ENCODE data around the gene KLHL13. TPM values are rescaled to one million over a fixed set of nuclear protein-coding genes. Genes with fewer than 3 reads are reported as not detected.
"Not testable (repeated sequence)": the region's sequence is repeated elsewhere in the genome, so short reads cannot be mapped to it uniquely, and the experiment has no call there.

The KLHL13 gene
- total RNA-seq, 2 experiments from 2014 or later, result 1.3 to 1.5 TPM

DNA sequence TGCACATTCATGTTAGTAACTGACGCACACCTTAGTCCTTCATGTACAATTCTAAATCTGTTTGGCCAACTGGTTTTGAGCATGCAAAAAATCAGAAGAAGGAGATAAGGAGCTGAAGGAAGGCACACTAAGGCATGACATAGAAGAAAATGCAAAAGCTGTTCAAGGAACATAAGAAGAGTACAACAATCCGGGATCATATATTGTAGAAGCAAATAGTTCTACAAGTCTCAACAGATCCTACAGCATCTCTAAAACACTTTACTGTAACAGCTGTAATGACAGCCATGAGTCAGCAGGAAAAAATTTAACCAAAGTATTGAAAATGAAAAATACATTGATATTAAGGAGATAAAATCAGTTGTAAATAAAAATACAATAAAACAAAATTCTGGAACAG is 57.7 kb downstream of the KLHL13 start:
- intact Hi-C loops (cut with micrococcal nuclease), result no loop called here
- H3K9me3 Mint-ChIP-seq, result no peaks in the 10 kb centered on the region
- DNase-seq, result no peak
- CTCF ChIA-PET, result no interaction called here
- H3K36me3 Mint-ChIP-seq (ENCODE audit: low read depth), result no peaks in the 10 kb centered on the region
- no peaks in the 10 kb centered on the region for H3K27me3 Mint-ChIP-seq (ENCODE audit: low read depth)
- H3K27ac Mint-ChIP-seq, result no peak overlapping the region
- H3K4me1 Mint-ChIP-seq (ENCODE audit: low read depth), result no peaks in the 10 kb centered on the region
- no peak overlapping the region for H3K4me3 Mint-ChIP-seq

DNA sequence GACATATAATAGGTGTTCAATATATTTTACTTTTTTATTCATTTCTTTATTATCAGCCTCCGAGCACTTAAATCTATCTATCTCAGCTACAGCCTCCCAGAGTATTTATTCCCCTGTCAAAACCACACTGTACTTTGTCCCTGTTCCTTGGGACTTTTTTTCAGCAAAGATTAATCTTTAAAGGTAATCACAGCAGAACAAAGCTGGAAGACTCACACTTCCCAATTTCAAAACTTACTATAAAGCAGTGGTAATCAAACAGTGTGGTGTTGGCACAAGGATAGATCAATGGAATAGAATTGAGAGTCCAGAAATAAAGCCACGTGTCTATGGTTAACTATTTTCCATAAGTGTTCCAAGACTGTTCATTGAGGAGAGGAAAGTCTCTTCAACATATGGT is 59.7 kb downstream of the KLHL13 start:
- H3K4me1 Mint-ChIP-seq (ENCODE audit: low read depth), result no peaks in the 10 kb centered on the region
- no peak for DNase-seq
- H3K4me3 Mint-ChIP-seq, result no peak overlapping the region
- no peak overlapping the region for H3K27ac Mint-ChIP-seq
- H3K27me3 Mint-ChIP-seq (ENCODE audit: low read depth), result no peaks in the 10 kb centered on the region
- H3K36me3 Mint-ChIP-seq (ENCODE audit: low read depth), result no peaks in the 10 kb centered on the region
- H3K9me3 Mint-ChIP-seq, result no peaks in the 10 kb centered on the region
- intact Hi-C loops (cut with micrococcal nuclease), result no loop called here
- CTCF ChIA-PET, result no interaction called here

DNA sequence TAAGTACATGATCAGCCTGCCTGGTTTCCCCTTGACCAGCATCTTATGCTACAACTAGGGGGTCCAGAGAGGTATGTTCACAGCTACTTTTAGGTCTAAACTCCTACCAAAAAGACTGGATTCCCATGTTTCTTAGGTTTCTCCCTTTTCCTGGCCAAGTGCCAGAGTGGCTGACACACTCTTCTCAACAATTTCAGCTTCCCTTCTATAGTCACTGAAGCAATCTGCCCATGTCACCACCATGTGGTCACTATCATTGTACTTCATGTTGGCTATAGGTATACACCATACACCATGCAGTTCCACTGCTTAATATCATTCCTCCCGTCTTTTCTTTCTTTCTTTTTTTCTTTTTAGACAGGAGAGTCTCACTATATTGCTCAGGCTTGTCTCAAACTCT is 66.9 kb downstream of the KLHL13 start:
- CTCF ChIA-PET, result no interaction called here
- Mint-ChIP-seq H3K36me3 (ENCODE audit: low read depth) (no peaks in the 10 kb centered on the region), H3K4me1 (ENCODE audit: low read depth) (no peaks in the 10 kb centered on the region), H3K27me3 (ENCODE audit: low read depth) (no peaks in the 10 kb centered on the region), H3K27ac (no peak overlapping the region), H3K9me3 (no peaks in the 10 kb centered on the region), H3K4me3 (no peak overlapping the region)
- intact Hi-C loops (cut with micrococcal nuclease), result no loop called here
- DNase-seq, result no peak

DNA sequence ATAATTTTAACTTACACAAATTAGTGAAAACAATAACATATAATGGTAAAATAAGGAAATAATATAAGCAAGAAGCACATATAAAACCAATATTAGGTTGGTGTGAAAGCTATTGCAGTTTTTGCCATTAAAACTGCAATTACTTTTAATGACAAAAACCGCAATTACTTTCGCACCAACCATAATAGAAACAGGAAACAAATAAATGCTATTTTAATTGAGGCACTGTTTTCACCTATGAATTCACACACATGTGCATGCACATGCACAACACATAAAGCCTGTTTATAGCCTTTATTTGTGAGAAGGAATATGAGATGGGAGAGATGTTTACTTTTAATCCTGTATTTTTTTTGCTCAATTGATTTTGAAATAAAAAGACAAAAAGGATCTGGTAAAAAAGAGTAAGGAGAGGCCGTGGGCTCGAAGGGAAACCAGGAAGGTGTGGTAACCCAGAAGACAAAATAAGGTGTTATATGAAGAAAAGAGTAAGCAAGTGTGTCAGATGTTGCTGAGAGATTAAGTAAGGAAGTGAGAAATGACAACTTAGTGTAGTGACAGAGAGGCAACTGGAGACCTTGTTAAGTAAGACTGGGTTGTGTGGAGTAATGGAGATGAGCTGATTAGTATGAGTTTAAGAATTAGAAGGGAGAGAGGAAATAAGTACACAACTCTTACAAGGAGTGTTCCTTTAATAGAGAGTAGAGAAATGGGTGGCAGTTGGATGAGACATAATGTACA is 69.0 kb downstream of the KLHL13 start:
- H3K9me3 Mint-ChIP-seq, result peaks cover 3% of the 10 kb centered on the region
- intact Hi-C loops (cut with micrococcal nuclease), result no loop called here
- CTCF ChIA-PET, result no interaction called here
- no peaks in the 10 kb centered on the region for H3K4me1 Mint-ChIP-seq (ENCODE audit: low read depth)
- no peak overlapping the region for H3K4me3 Mint-ChIP-seq
- no peaks in the 10 kb centered on the region for H3K27me3 Mint-ChIP-seq (ENCODE audit: low read depth)
- peaks cover 1% of the 10 kb centered on the region for H3K36me3 Mint-ChIP-seq (ENCODE audit: low read depth)
- no peak for DNase-seq
- H3K27ac Mint-ChIP-seq, result no peak overlapping the region

DNA sequence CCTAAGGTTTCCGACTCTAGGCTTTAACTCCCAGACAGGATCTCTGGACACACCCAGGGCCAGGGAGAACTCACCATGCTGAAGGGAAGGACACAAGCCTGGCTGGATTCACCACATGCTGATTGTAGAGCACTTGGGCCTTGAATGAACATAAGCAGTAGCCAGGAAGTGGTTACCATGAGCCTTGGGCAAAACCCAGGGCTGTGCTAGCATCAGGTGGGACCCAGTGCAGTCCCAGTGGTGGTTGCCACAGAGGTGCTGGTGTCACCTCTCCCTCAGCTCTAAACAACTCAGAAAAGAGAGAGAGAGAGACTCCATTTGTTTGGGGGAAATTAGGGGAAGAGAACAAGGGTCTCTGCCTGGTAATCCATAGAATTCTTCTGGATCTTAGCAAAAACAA is 77.0 kb downstream of the KLHL13 start:
- no peak overlapping the region for H3K27ac Mint-ChIP-seq
- CTCF ChIA-PET, result no interaction called here
- peaks cover 7% of the 10 kb centered on the region for H3K9me3 Mint-ChIP-seq
- DNase-seq, result no peak
- no peaks in the 10 kb centered on the region for H3K4me1 Mint-ChIP-seq (ENCODE audit: low read depth)
- H3K4me3 Mint-ChIP-seq, result no peak overlapping the region
- no peaks in the 10 kb centered on the region for H3K27me3 Mint-ChIP-seq (ENCODE audit: low read depth)
- intact Hi-C loops (cut with micrococcal nuclease), result no loop called here
- peaks cover 1% of the 10 kb centered on the region for H3K36me3 Mint-ChIP-seq (ENCODE audit: low read depth)

DNA sequence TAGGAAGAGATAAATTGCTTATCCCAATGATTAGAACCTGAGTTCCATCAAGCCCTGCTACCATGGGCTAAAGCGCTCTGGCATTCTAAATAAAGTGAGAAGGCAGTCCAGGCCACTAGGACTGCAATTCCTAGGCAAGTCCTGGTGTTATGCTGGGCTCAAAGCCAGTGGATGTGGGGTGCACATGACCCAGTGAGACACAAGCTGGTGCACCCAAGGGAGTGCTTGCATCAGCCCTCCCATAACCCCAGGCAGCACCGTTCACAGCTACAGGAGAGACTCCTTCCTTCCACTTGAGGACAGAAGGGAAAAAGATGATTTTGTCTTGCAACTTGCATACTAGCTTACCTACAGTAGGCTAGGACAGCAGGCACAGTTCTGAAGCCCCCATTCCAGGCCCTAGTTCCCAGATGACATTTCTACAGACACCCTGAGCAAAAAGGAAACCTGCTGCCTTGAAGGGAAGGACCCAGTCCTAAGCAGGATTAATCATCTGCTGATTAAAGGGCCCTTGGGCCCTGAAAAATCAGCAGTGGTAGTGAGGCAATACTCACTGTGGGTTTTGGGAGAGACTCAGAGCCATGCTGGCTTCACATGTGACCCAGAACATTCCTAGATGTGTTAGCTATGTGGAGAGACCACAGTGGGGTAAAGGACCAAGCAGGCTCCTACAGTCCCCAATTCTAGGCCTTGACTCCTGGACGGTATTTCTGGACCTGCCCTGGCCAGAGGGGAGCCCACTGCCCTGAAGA is 77.8 kb downstream of the KLHL13 start:
- no peak for DNase-seq
- Mint-ChIP-seq H3K27me3 (ENCODE audit: low read depth) (no peaks in the 10 kb centered on the region), H3K4me1 (ENCODE audit: low read depth) (no peaks in the 10 kb centered on the region), H3K9me3 (peaks cover 7% of the 10 kb centered on the region), H3K36me3 (ENCODE audit: low read depth) (peaks cover 1% of the 10 kb centered on the region), H3K27ac (no peak overlapping the region), H3K4me3 (no peak overlapping the region)
- CTCF ChIA-PET, result no interaction called here
- intact Hi-C loops (cut with micrococcal nuclease), result no loop called here

DNA sequence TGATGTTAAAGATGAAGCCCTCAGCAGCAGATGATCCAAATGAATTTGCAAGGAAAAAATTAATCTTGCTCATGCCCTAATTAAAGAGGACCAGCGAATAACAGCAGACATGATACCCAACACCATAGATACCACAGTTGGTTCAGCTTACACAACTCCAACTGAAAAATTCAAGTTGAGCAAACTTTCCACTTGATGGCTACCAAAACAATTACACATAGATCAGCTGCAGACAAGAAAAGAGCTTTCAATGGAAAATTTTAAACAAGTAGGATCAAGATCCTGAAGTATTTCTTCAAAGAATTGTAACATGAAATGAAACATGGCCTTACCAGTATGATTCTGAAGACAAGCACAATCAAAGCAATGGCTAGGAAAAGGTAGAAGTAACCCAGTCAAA is 90.0 kb downstream of the KLHL13 start:
- CTCF ChIA-PET, result no interaction called here
- intact Hi-C loops (cut with micrococcal nuclease), result no loop called here
- Mint-ChIP-seq H3K36me3 (ENCODE audit: low read depth) (no peaks in the 10 kb centered on the region), H3K27me3 (ENCODE audit: low read depth) (no peaks in the 10 kb centered on the region), H3K27ac (no peak overlapping the region), H3K9me3 (no peaks in the 10 kb centered on the region), H3K4me3 (no peak overlapping the region), H3K4me1 (ENCODE audit: low read depth) (no peaks in the 10 kb centered on the region)
- DNase-seq, result no peak

DNA sequence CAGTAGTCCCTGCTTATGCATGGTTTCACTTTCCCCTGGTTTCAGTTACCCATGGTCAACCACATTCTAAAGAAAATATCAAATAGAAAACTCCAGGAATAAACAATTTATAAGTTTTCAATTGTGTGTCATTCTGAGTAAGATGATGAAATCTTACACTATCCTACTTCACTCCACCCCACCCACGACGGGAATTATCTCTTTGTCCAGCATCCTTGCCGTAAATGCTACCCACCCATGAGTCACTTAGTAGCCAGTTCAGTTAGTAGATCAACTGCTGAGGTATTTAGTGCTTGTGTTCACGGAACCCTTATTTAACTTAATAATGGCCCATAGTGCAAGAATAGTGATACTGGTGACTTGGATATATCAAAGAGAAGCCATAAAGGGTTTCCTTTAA is 91.4 kb downstream of the KLHL13 start:
- no peaks in the 10 kb centered on the region for H3K36me3 Mint-ChIP-seq (ENCODE audit: low read depth)
- H3K9me3 Mint-ChIP-seq, result no peaks in the 10 kb centered on the region
- intact Hi-C loops (cut with micrococcal nuclease), result no loop called here
- CTCF ChIA-PET, result no interaction called here
- H3K4me3 Mint-ChIP-seq, result no peak overlapping the region
- DNase-seq, result no peak
- no peaks in the 10 kb centered on the region for H3K27me3 Mint-ChIP-seq (ENCODE audit: low read depth)
- H3K27ac Mint-ChIP-seq, result no peak overlapping the region
- H3K4me1 Mint-ChIP-seq (ENCODE audit: low read depth), result no peaks in the 10 kb centered on the region

DNA sequence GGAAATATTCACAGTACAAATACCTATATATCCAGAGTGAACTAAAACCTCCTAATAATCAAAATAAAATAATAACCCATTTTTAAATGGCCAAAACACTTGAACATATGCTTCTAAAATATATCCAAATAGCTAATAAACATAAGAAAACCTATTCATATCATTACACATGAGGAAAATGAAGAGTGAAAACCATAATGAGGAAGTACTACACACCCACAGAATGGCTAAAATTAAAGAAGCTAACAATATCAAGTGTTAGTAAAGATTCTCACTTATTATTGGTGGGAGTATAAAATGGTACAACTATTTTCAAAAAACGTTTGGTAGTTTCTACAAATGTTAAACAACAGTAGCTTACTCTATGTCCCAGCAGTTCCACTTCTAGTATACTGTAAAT is 92.1 kb downstream of the KLHL13 start:
- Mint-ChIP-seq H3K4me1 (ENCODE audit: low read depth) (no peaks in the 10 kb centered on the region), H3K27me3 (ENCODE audit: low read depth) (no peaks in the 10 kb centered on the region), H3K36me3 (ENCODE audit: low read depth) (no peaks in the 10 kb centered on the region), H3K9me3 (no peaks in the 10 kb centered on the region), H3K27ac (no peak overlapping the region), H3K4me3 (no peak overlapping the region)
- intact Hi-C loops (cut with micrococcal nuclease), result no loop called here
- DNase-seq, result no peak
- CTCF ChIA-PET, result no interaction called here

DNA sequence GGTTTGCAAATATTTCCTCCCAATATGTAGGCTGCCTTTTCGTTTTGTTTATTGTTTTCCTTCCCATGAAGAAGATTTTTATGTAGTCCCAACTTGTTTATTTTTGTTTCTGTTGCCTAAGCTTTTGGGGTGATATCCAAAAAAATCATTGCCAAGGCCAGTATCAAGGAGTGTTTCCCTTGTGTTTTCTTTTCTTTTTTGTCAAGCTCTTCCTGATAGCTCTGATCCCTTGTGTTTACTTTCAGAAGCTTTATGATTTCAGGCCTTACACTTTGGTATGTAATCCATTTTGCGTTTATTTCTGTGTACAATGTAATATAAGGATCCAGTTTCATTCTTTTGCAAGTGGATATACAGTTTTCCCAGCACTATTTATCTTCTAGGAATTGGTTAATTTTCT is 93.9 kb downstream of the KLHL13 start:
- CTCF ChIA-PET, result no interaction called here
- no peak for DNase-seq
- Mint-ChIP-seq H3K4me1 (ENCODE audit: low read depth) (no peaks in the 10 kb centered on the region), H3K9me3 (no peaks in the 10 kb centered on the region), H3K4me3 (no peak overlapping the region), H3K36me3 (ENCODE audit: low read depth) (no peaks in the 10 kb centered on the region), H3K27ac (no peak overlapping the region), H3K27me3 (ENCODE audit: low read depth) (no peaks in the 10 kb centered on the region)
- intact Hi-C loops (cut with micrococcal nuclease), result no loop called here

DNA sequence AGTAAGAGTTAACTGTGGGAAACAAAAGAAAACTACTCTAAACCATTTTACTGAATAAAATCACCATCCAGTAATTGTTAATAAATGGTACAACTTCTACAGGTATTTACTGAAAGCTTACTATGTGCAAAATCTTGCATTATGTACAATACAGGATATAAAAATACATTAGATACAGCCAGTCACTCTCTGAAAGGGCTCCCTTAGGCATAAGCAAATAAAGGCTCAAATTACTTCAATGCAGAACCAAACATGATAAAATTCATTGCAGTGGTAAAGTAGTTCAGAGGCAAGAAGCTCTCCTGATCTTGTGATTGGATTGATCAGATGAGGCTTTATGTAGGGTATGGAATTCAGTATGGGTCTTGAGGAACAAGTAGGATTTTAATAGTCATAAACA is 100.2 kb downstream of the KLHL13 start:
- H3K4me3 Mint-ChIP-seq, result no peak overlapping the region

DNA sequence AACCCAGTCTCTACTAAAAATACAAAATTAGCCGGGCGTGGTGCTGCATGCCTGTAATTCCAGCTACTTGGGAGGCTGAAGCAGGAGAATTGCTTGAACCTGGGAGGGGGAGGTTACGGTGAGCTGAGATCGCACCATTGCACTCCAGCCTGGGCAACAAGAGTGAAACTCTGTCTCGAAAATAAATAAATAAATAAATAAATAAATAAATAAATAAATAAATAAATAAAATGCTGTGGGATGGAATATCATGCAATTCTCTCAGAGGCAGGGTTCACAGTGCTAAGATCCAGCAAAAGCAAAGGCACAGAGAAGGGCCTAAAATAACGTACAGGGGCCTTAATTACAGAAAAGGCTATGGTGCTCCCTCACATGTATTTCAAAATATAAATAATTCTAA is 114.2 kb downstream of the KLHL13 start:
- H3K9me3 Mint-ChIP-seq; H3K4me3 Mint-ChIP-seq; H3K36me3 Mint-ChIP-seq (ENCODE audit: low read depth); H3K27me3 Mint-ChIP-seq (ENCODE audit: low read depth); DNase-seq; intact Hi-C loops (cut with micrococcal nuclease); H3K27ac Mint-ChIP-seq; H3K4me1 Mint-ChIP-seq (ENCODE audit: low read depth); CTCF ChIA-PET: not testable (repeated sequence)

More for the DNA sequence above, 100.2 kb downstream of the KLHL13 start:
- H3K36me3 Mint-ChIP-seq (ENCODE audit: low read depth), result no peaks in the 10 kb centered on the region
- H3K27ac Mint-ChIP-seq, result no peak overlapping the region
- H3K9me3 Mint-ChIP-seq, result peaks cover 2% of the 10 kb centered on the region
- H3K27me3 Mint-ChIP-seq (ENCODE audit: low read depth), result no peaks in the 10 kb centered on the region
- no peak for DNase-seq
- H3K4me1 Mint-ChIP-seq (ENCODE audit: low read depth), result no peaks in the 10 kb centered on the region
- CTCF ChIA-PET, result no interaction called here
- intact Hi-C loops (cut with micrococcal nuclease), result no loop called here

DNA sequence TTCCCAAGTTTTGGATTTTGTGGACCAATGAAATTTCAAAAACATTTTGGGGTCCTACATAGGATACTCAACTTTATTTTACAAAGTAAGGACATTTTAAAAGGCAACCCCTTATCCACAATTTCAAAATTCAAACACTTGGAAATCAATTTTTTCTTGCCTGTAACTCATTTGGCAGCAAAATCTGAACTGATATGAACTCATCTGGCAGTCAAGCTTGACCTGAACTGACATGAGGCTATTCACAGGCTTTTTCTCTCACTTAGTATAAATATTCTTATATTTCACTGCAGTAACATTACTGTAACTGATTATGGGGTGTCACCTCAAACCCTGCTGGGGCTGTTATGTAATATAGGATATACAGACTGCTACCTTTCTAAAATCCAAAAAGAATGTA is 116.1 kb downstream of the KLHL13 start:
- no peak overlapping the region for H3K27ac Mint-ChIP-seq
- no peak overlapping the region for H3K4me3 Mint-ChIP-seq
- intact Hi-C loops (cut with micrococcal nuclease), result no loop called here
- H3K36me3 Mint-ChIP-seq (ENCODE audit: low read depth), result no peaks in the 10 kb centered on the region
- CTCF ChIA-PET, result no interaction called here
- H3K9me3 Mint-ChIP-seq, result no peaks in the 10 kb centered on the region
- no peaks in the 10 kb centered on the region for H3K27me3 Mint-ChIP-seq (ENCODE audit: low read depth)
- no peaks in the 10 kb centered on the region for H3K4me1 Mint-ChIP-seq (ENCODE audit: low read depth)
- DNase-seq, result no peak
